Middle frontal gyrus (tissue), 1 donor: Measurements from ENCODE around the gene PARN.
"Not testable (repeated sequence)": the region's sequence is repeated elsewhere in the genome, so short reads cannot be mapped to it uniquely, and the experiment has no call there.

Source experiments
- DNase-seq: peaks from one replicate; pipeline ENCODE4 v3.0.0-alpha.2; 2015; ENCODE audit warnings: low spot score; ENCODE audit errors: extremely low spot score

The PARN gene

GRCh38 chr16:14574698-14575415 lies 55.2 kb downstream of the PARN start:
- not testable (repeated sequence) for DNase-seq

- DNase-seq = no peak
These were observed 57.5 kb downstream of the PARN start for GRCh38 chr16:14572535-14572934.

- DNase-seq = no peak
These were observed 60.8 kb downstream of the PARN start for GRCh38 chr16:14569213-14569612.

GRCh38 chr16:14566599-14566998 lies 63.5 kb downstream of the PARN start:
- no peak for DNase-seq

- no peak for DNase-seq
These were observed 64.4 kb downstream of the PARN start for GRCh38 chr16:14565688-14566025.

GRCh38 chr16:14564861-14565687 lies 65.0 kb downstream of the PARN start:
- no peak for DNase-seq

- no peak for DNase-seq
These were observed 65.7 kb downstream of the PARN start for GRCh38 chr16:14564323-14564722.

- DNase-seq = no peak
These were observed 67.2 kb downstream of the PARN start for GRCh38 chr16:14562691-14563491.

- no peak for DNase-seq
These were observed 69.5 kb downstream of the PARN start for GRCh38 chr16:14560523-14560922.

- no peak for DNase-seq
These were observed 70.2 kb downstream of the PARN start for GRCh38 chr16:14559809-14560241.

- no peak for DNase-seq
These were observed 76.6 kb downstream of the PARN start for GRCh38 chr16:14553447-14553846.

- no peak for DNase-seq
These were observed 80.3 kb downstream of the PARN start for GRCh38 chr16:14549789-14550153.

- no peak for DNase-seq
These were observed 80.9 kb downstream of the PARN start for GRCh38 chr16:14548933-14549788.

GRCh38 chr16:14545346-14545884 lies 84.6 kb downstream of the PARN start:
- DNase-seq = no peak

- not testable (repeated sequence) for DNase-seq
These were observed 85.2 kb downstream of the PARN start for GRCh38 chr16:14544846-14545245.

- DNase-seq = no peak
These were observed 90.4 kb downstream of the PARN start for GRCh38 chr16:14539631-14540030.

- DNase-seq = no peak
These were observed 90.9 kb downstream of the PARN start for GRCh38 chr16:14539156-14539555.

- DNase-seq = no peak
These were observed 91.5 kb downstream of the PARN start for GRCh38 chr16:14538604-14539003.

- no peak for DNase-seq
These were observed 98.4 kb downstream of the PARN start for GRCh38 chr16:14531613-14532012.

GRCh38 chr16:14531101-14531500 lies 99.0 kb downstream of the PARN start:
- DNase-seq = no peak

- DNase-seq = no peak
These were observed 100.0 kb downstream of the PARN start for GRCh38 chr16:14530046-14530445.
